HG03135 (cell line): ENCODE results near the gene UNK.

Source experiments
- ATAC-seq: cut with Tn5 transposase; IDR thresholded peaks from one replicate; pipeline ENCODE4 v1.9.1; 2021; ENCODE audit warnings: mild to moderate bottlenecking, moderate library complexity; ENCODE audit not compliant: unreplicated experiment

Gene UNK

DNA sequence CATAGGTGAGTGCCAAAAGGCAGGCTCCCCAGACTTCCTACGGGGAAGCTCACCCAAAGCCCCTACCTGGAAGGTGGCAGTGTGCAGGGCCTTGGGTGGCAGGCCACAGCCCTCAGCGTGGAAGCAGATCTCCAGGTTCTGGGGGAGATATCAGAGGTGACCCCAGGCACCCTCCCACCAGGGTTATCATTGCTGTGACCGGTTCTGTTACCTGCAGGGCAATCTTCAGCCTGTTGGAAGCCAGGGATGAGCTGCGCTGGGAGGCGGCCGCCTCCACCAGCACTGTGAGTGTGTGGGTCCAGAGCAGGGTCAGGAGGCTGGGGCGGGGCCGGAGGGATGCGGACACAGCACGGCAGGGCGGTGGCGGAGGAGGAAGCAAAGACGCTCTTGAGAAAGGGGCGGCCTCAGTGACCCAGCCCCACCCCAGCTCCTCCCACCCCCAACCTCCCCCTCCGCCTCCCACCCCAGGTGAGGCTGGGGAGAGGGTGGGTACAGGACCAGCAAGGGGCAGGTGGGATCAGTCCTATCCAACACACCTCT lies 46.5 kb downstream of the UNK start:
- no peak for ATAC-seq

- no peak for ATAC-seq
Measured at GRCh38 chr17:75832164-75832651, 47.6 kb downstream of the UNK start.

DNA sequence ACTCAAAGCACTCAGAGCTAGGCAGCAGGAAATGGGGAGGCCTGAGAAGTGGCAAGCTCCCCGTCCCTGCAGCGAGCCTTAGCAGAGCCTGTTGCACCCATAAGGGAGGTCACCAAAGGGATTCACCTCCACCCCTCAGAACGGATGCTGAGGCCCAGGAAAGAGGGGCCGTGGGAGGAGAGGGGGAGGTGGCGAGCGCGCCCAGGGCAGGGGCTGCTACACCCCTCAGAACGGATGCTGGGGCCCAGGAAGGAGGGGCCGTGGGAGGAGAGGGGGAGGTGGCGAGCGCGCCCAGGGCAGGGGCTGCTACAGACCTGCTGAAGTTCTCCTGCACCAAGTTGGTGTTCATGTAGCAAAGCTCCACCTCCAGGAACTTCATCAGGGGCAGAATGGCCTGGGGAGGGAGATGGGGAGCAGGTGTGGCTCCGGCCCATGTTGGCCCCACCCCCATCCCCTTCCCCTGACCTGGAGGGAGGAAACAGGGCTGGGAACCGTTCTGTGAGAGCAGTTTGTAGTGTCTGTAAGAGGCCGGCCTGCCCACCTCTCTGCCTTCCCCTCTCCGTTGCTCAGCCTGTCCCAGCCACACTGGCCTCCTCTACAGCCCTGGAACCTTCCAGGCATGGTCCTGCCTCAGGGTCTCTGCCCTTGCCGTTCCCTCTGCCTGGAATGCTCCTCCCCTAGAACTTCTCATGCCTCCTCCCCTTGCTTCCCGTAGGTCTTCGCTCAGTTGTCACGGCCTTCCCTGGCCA lies 48.2 kb downstream of the UNK start:
- ATAC-seq = no peak

- ATAC-seq = no peak
Measured at GRCh38 chr17:75834279-75834920, 49.8 kb downstream of the UNK start.

DNA sequence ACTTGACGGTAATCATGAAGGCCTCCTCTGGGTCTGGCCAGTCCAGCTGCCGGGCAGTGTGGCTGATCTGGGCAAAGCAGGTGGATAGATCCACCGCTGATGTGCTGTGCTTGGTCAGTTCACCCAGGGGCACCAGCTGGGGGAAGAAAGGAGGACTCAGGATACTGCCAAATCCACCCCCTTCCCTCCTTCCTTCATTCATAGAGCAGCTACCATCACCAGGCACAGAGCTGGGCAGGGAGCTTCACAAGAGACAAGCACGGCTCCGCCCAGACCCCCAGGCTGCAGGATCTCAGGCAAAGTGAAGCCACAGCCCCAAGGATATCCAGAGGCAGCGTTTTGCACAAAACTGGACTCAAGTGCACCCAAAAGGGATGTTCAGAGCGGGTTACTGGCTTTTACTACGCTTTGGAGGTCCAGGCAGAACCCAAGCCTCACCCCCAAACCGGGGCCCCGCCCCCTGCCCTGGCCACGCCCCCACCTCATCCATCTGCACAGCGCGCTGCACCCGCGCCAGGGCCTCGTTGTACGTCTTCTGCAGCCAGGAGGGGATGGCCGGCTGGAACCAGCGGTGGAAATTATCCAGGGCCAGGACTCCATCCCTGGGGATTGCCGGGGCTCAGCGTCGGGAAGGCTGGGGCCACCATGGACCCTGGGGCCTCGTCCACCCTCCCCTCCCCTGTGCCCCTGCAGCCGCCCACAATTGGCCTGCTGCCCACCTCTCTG lies 50.5 kb downstream of the UNK start:
- no peak for ATAC-seq

- ATAC-seq = no peak
Measured at GRCh38 chr17:75835654-75835987, 51.0 kb downstream of the UNK start.

- ATAC-seq = no peak
Measured at GRCh38 chr17:75836605-75837004, 52.0 kb downstream of the UNK start.

DNA sequence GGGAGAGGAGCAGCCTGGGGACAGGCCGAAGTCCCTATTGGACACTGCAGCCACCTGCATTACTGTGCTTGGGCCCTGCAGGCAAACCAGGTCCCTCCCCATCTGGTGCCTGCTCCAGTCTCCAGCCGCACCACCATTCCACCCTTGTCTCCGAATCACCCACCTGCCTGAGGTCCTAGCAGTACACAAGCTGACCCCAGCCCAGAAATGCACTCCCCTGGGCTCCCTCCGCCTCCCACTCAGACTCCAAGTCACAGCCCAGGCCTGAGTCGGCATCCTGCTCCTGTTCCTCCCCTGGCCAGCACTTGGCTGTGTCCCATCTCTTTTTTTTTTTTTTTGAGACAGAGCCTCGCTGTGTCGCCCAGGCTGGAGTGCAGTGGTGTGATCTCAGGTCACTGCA lies 53.3 kb downstream of the UNK start:
- ATAC-seq = no peak

- ATAC-seq = no peak
Measured at GRCh38 chr17:75838410-75838809, 53.8 kb downstream of the UNK start.

- no peak for ATAC-seq
Measured at GRCh38 chr17:75839942-75840798, 55.6 kb downstream of the UNK start.

GRCh38 chr17:75840799-75841164 lies 56.2 kb downstream of the UNK start:
- no peak for ATAC-seq

DNA sequence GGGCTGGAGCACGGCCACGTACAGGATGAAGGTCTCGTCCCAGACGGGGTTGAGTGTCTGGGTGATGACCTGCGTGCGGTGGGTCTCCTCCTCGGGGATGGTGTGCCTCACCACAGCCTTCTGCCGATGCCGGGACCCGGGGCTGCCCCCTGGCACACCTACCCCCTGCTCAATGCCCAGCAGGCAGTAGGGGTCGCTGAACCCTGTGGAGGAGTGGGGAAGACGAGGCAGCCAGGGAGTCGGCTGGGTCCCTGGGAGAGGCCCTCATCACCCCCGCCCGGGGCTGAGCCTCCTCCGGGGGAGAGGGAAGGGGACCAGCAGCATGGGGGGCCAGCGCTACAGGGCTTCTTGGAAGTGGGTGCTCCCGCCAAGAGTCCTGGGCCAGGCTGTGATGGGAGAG lies 57.8 kb downstream of the UNK start:
- ATAC-seq = no peak

DNA sequence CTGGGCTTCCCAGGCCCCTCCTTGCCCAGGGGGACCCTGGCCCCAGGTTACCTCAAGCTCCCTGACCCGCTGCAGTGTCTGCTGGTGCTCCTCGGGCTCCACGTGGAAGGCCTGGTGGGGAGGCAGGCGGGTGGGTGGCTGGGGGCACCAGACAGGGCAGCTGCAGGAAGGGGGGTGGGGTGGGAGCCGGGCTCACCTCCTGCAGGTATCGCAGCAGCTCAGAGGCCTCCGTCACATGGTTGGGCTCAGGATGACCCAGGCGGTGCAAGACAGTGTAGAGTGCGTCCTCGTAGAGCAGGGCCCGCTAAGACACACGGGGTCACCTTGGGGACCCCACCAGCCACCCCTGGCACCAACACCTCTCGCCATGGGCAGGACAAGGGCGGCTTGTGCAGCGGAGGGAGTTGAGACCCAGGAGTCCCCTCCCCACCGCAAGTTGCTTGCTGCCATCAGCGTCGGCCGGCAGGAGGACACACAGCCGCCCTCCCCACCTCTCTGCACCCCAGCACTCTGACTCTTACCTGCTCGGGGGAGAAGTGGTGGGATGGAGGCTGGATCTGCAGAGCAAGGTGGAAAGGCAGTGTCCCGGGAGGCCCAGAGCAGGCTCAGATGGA lies 58.5 kb downstream of the UNK start:
- no peak for ATAC-seq

DNA sequence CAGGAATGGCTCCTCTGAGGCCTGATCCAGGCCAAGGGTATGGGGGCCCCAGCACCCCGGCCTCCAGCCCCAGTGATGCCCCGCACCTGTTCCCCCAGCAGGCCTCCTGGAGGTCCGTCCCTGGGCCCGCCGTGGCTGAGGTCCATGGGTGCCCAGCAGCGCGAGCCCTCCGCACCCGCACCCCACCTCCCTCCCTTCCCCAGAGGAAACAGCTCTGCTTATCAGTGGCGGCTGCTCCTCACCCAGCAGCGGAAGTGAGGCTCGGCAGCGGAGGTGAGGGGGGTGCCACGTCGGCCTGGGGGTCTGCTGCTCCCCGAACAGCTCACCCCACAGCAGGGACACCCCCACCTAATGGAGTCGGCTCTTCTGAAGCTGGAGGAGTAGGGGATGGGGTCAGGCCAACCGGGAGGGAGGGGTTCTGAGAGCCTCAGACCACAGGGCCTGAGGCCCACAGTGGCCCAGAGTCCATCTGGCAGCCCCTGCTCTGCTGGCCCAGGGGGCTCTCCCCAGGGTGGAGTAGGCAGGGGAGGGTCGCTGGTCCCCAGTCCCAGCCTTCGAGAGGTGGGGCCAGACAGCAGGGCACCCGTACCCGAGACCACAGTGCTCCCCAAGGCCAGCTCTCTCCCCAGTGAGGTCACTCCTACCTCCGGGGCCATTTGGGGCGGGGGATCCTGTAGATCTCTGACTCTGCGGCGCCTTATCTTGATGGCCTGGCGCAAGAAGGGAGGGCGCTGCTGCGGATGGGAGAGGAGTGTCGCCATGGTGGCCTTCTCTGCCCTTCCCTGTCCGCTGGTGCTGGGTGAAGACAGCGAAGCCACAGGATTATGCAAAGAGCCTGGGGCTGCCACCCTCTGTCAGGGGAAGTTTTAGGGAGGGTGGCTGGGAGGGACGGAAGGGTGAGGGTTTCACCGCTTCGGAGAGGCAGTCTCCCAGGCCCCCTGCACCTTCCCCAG lies 59.2 kb downstream of the UNK start, which contains the start of gene UNC13D:
TSS of gene UNC13D (minus strand) at position 828 of the 953 bp plus-strand sequence. CDS start at position 761, 67 bp downstream.
- no peak for ATAC-seq

DNA sequence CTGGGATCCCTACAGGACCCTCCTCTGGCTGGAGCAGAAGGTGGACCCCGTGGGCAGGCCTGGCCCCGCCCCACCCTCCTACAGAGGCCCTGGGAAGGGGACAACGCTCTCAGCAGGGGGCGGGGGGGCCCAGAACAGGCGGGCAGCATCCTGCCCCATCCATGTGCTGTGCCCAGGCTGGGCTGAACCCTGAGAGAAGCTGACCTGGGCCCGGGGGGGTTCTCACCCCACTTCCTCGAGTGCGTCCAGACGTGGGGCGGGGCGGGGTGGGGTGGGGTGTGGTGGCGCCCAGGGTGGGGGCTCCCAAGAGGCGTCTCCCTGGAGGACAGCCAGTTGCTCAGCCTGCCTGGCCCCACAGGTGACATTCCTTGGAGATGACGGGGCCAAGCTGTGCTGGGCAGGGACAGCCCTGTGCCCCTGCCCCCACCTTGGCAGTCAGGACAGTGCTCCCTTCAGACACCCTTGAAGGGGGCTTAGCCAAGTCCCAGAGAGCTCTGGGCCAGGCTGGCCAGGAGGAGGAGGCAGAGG lies 60.0 kb downstream of the UNK start:
- no peak for ATAC-seq

DNA sequence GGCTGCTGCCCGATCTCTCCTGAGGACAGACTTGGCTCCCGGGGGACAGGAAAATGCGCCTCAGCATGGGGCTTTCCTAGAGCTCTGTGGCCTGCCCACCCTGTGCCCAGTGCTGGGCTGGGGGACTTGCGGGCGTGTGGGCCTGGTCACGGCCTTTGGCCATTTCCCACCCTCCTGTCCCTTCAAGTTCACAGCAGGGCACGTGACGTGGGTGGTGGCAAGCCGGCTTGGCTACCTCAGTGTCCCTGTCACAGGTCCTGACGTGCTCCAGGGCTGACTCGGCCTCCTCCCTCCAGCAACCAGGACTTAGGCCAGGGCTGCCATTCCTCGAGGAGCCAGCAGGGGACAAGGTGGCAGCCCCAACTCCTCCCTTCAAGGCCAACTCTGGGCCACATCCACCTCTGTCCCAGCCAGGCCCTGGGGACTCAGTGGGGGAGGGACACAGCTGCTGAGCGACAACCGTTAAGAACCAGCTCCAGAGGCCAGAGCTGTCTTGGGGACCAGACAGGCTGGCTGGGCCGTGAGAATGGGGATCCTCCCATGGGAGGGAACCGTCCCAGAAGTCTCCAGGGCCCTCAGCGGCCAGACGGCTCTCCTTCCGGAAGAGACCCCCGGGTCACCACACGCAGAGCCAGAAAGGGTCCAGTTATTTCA lies 60.6 kb downstream of the UNK start:
- ATAC-seq = peak; percentile 72

DNA sequence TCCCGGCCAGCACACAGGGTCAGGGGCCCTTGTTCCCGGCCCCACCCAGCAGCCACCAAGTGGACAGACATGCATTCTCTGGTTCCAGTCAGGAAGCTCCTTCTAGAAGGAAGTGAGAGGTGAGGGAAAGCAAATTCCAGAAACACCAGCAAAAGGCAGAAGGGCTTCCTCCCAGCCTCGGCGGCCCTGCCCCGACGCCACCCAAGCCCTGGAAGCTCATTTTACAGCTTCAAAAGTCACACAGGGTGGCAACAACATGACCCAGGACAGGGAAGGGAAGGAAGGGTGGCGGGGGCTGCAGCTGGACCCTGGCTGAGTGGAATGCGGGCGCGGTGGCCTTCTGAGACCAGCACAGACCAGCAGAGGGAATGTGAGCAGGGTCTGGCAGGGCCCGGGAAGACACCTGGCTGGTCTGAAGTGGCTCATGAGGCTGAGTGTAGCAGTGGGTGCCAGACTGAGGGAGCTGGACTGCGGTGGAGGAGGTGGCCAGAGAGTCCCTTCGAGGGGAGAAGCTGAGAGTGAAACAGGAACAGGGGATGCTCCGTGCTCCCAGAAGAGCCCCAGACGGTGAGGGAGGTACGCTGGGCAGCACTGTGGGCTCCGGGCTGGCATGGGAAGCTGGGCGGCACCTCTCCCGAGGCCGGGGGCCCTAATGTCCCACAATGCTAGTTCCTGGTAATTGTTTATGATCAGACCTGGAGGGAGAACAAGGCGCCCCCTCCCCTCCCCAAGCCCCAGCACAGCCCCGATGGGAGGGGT lies 61.5 kb downstream of the UNK start:
- no peak for ATAC-seq
